K562 treated with DMSO at 1 percent for 24 hours (cell line): Measurements from ENCODE around the gene ARHGAP35. TPM values are rescaled to one million over a fixed set of nuclear protein-coding genes. Genes with fewer than 3 reads are reported as not detected.

Experiments
- total RNA-seq: library from RNA; unstranded; fragments of 300-600 nt; gene quantifications from 2 replicates; pipeline ENCODE4 v1.2.3, GENCODE V29; 2022; ENCODE audit warnings: low read depth; ENCODE audit not compliant: insufficient read depth

Gene ARHGAP35
- 29.9 and 30.3 TPM in 2 replicates for total RNA-seq

DNA sequence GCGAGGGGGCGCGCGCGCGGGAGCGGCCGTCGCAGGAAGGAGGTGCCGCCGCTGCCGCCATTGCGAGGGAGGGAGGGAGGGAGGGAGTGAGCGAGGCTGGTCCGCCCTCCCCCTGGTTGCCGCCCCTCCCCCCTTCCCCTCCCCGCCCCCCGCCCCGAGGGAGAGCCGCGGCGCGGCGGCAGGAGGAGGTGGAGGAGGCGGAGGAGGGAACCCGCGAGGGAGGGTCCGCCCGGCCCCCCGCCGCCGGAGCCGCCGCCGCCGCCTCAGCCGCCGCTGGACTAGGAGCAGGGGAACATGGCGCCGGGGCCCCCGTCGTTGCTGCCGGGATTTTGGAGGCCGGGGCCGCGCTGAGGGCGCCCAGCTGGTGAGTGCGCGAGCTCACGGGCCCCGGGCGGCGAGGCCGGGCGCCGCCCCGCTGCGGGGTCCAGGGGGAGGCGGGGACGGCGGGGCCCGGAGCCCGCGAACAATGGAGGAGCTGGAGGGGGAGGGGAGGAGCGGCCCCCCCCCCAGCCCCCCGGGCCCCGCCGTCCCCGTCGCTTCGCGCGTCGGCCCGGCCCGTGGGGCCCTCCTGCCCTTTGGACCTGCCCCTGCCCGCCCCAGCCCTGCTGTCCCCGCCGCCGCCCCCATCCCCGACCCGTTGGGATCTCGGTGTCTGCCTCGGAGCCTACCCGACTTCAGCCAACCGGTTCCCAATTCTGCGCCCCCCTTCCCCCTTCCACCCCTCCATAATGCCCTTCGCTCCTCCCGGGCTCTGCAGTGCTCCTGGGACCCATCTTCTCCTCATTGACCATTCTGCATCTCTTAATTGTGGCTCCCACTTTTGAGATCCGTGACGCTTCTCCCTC is at the start of gene ARHGAP35:
Gene ARHGAP35, plus strand, starts transcription at position 152 of the 845 bp plus-strand sequence. CDS start 57,679 bp downstream, outside the sequence.

DNA sequence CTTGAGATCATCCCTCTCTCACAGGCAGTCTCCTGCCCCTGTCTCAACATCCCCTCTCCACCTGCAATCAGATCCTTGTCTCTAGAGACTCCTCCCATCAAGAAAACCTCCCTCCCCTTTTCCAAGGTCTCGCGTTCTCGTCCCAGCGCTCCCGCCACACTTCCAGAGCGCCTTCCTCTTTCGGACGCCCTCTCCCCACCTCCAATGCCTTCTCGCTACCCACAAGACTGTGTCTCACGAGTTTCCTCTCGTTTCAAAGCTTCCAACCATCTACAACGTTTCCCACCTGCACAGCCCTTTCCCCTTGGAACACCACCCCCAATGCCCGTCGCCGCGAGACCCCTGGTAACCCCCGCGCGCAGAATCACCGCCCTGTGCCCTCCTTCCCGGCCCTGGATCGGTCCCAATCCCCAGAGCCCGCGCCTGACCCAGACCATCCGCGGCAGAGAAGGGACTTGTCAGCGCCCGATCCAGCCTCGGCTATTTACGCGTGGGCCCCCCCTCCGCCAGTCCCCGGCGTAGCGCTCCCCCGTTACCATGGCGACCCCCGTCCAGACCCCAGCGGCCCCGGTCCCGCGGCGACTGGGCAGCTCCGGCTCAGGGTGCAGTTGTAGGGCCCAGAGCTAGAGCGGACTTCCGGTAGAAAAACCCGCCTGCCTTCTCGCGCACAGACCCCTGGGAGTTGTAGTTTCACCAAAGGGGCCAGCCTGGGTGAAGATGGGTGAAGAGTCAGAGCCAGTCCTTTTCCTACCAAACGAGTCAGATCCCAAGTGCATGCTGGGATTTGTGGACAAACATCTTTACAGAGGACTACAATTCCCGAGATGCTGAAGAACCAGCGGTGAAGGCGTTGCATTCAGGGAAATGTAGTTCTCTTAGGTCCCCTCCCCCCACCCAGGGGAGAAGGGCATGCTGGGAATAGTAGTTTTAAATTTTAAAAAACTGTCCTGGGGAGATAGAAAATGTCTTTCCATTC is 10.3 kb upstream of the ARHGAP35 start, which contains the start of gene AP2S1:
Gene AP2S1, minus strand, starts transcription at position 619 of the 976 bp plus-strand sequence. Its CDS starts 80 bp downstream, at position 539.

Other genes with a start within 250 kb of the ARHGAP35 start
- not detected in 2 replicates for gene PTGIR, start 235.9 kb upstream of the ARHGAP35 start, total RNA-seq
- not detected in 2 replicates for gene GNG8, start 224.8 kb upstream of the ARHGAP35 start, total RNA-seq
- 5.0 and 5.6 TPM in 2 replicates for gene DACT3, start 199.8 kb upstream of the ARHGAP35 start, total RNA-seq
- gene PRKD2, start 143.9 kb upstream of the ARHGAP35 start, total RNA-seq = 79.6 and 82.6 TPM in 2 replicates
- 66.9 and 77.4 TPM in 2 replicates for gene FKRP, start 114.9 kb upstream of the ARHGAP35 start, total RNA-seq
- 98.4 and 113 TPM in 2 replicates for gene STRN4, start 114.5 kb upstream of the ARHGAP35 start, total RNA-seq
- gene SLC1A5, start 72.4 kb upstream of the ARHGAP35 start, total RNA-seq = 618 and 623 TPM in 2 replicates
- 459 and 462 TPM in 2 replicates for gene AP2S1, start 10.2 kb upstream of the ARHGAP35 start, total RNA-seq
- gene NPAS1, start 158.8 kb downstream of the ARHGAP35 start, total RNA-seq = 16.1 TPM in 2 replicates
- gene TMEM160, start 187.6 kb downstream of the ARHGAP35 start, total RNA-seq = 121 and 160 TPM in 2 replicates